GM19468 (cell line): ENCODE results near the gene ANKRD13B.

Source experiments
- ATAC-seq: cut with Tn5 transposase; IDR thresholded peaks from one replicate; pipeline ENCODE4 v1.9.1; 2021; ENCODE audit warnings: mild to moderate bottlenecking, moderate library complexity, moderate number of reproducible peaks; ENCODE audit not compliant: unreplicated experiment; ENCODE audit errors: extremely low read depth

Gene ANKRD13B

GRCh38 chr17:29579866-29580771, 12.8 kb upstream of the ANKRD13B start:
- peak; percentile 56 for ATAC-seq

- no peak for ATAC-seq
These were observed 11.2 kb upstream of the ANKRD13B start for GRCh38 chr17:29581583-29582253.

GRCh38 chr17:29582254-29582765, 10.6 kb upstream of the ANKRD13B start:
- ATAC-seq = no peak

GRCh38 chr17:29582772-29583171, 10.2 kb upstream of the ANKRD13B start:
- ATAC-seq = no peak

- no peak for ATAC-seq
These were observed 9.3 kb upstream of the ANKRD13B start for GRCh38 chr17:29583324-29584248.

- ATAC-seq = no peak
These were observed 8.4 kb upstream of the ANKRD13B start for GRCh38 chr17:29584452-29585079.

GRCh38 chr17:29585080-29585751, 7.7 kb upstream of the ANKRD13B start:
- ATAC-seq = no peak

- ATAC-seq = no peak
These were observed 6.1 kb upstream of the ANKRD13B start for GRCh38 chr17:29586676-29587469.

GRCh38 chr17:29587591-29587990, 5.3 kb upstream of the ANKRD13B start:
- no peak for ATAC-seq

GRCh38 chr17:29588017-29588561, 4.8 kb upstream of the ANKRD13B start:
- ATAC-seq = no peak

GRCh38 chr17:29588562-29589411, 4.1 kb upstream of the ANKRD13B start:
- ATAC-seq = peak; percentile 2

- ATAC-seq = peak; percentile 70
These were observed 3.2 kb upstream of the ANKRD13B start, which contains the start of gene GIT1 for GRCh38 chr17:29589524-29590410. GIT1 (minus strand) TSS chr17:29589648; CDS start chr17:29589378, 270 bp downstream.

- no peak for ATAC-seq
These were observed 2.4 kb upstream of the ANKRD13B start for GRCh38 chr17:29590411-29591145.

- no peak for ATAC-seq
These were observed 1.7 kb upstream of the ANKRD13B start for GRCh38 chr17:29591146-29591736.
